ENCODE measurements around the gene FOSL2. TPM values are rescaled to one million over a fixed set of nuclear protein-coding genes. Genes with fewer than 3 reads are reported as not detected.

FOSL2 gene
- total and polyA plus RNA-seq, 3 donors from 2014 or later = 14.1 to 39.7 (median 24.3) TPM

- intact Hi-C loops (cut with DNase I; ENCODE audit: low total_unique reads) = no loop called here
- no peaks in the 10 kb centered on the region for H3K4me1 ChIP-seq
- H3K36me3 ChIP-seq (ENCODE audit: low read depth, missing control alignments) = no peaks in the 10 kb centered on the region
- 79 to 80% methylated on average over 6 to 7 of the region's 7 CpGs for WGBS, 2 donors
- no peaks in the 10 kb centered on the region for H3K9me3 ChIP-seq
- H3K27ac ChIP-seq = no peak overlapping the region
- H3K27me3 ChIP-seq = no peaks in the 10 kb centered on the region
- TF ChIP-seq CTCF (IDR thresholded peaks at IDR 0.05) (no peak), POLR2A (IDR thresholded peaks at IDR 0.05) (no peak)
- no peak overlapping the region for H3K4me3 ChIP-seq
- DNase-seq = no peak
These were observed 53.0 kb downstream of the FOSL2 start for GRCh38 chr2:28445448-28446258.

GRCh38 chr2:28446531-28446930, 53.9 kb downstream of the FOSL2 start:
- Histone ChIP-seq H3K27me3 (no peaks in the 10 kb centered on the region), H3K4me3 (no peak overlapping the region), H3K27ac (no peak overlapping the region), H3K4me1 (no peaks in the 10 kb centered on the region), H3K36me3 (ENCODE audit: low read depth, missing control alignments) (no peaks in the 10 kb centered on the region), H3K9me3 (no peaks in the 10 kb centered on the region)
- TF ChIP-seq CTCF (IDR thresholded peaks at IDR 0.05) (no peak), POLR2A (IDR thresholded peaks at IDR 0.05) (no peak)
- intact Hi-C loops (cut with DNase I; ENCODE audit: low total_unique reads) = no loop called here
- DNase-seq = no peak

- TF ChIP-seq POLR2A (IDR thresholded peaks at IDR 0.05) = no peak
- no peak for TF ChIP-seq CTCF (IDR thresholded peaks at IDR 0.05)
- DNase-seq = no peak
- Histone ChIP-seq H3K9me3 (no peaks in the 10 kb centered on the region), H3K4me3 (no peak overlapping the region), H3K36me3 (ENCODE audit: low read depth, missing control alignments) (no peaks in the 10 kb centered on the region), H3K4me1 (no peaks in the 10 kb centered on the region), H3K27ac (no peak overlapping the region), H3K27me3 (no peaks in the 10 kb centered on the region)
- 65 to 76% methylated on average over 3 of the region's 3 CpGs for WGBS, 2 donors
- intact Hi-C loops (cut with DNase I; ENCODE audit: low total_unique reads) = no loop called here
These were observed 54.4 kb downstream of the FOSL2 start for GRCh38 chr2:28447086-28447485.

GRCh38 chr2:28447943-28448792, 55.5 kb downstream of the FOSL2 start:
- no peak for DNase-seq
- no peaks in the 10 kb centered on the region for H3K9me3 ChIP-seq

More at GRCh38 chr2:28447943-28448792, 55.5 kb downstream of the FOSL2 start:
- H3K27me3 ChIP-seq = no peaks in the 10 kb centered on the region
- 79 to 92% methylated on average over 8 of the region's 8 CpGs for WGBS, 2 donors
- TF ChIP-seq CTCF (IDR thresholded peaks at IDR 0.05) (no peak), POLR2A (IDR thresholded peaks at IDR 0.05) (no peak)
- no peak overlapping the region for H3K27ac ChIP-seq
- H3K4me3 ChIP-seq = no peak overlapping the region
- H3K4me1 ChIP-seq = no peaks in the 10 kb centered on the region
- H3K36me3 ChIP-seq (ENCODE audit: low read depth, missing control alignments) = no peaks in the 10 kb centered on the region
- intact Hi-C loops (cut with DNase I; ENCODE audit: low total_unique reads) = no loop called here
